H9 (cell line): ENCODE data around the gene BPIFB2. TPM values are rescaled to one million over a fixed set of nuclear protein-coding genes. Genes with fewer than 3 reads are reported as not detected.

Experiments
- DNase-seq: peaks from one replicate; pipeline ENCODE4 v3.0.0-alpha.2; 2017
- H2AFZ ChIP-seq: one replicate; pipeline ENCODE4 v1.6.1; 2013; ENCODE audit warnings: mild to moderate bottlenecking, low read length, control low read depth, moderate library complexity
- H2AK5ac ChIP-seq: 2 replicates; pipeline ENCODE4 v1.6.1; 2013; ENCODE audit warnings: low read length, control low read depth, mixed read lengths; ENCODE audit not compliant: insufficient read length
- H2BK120ac ChIP-seq: one replicate; pipeline ENCODE4 v1.6.1; 2013; ENCODE audit warnings: low read depth, mild to moderate bottlenecking, low read length, control low read depth, inconsistent platforms; ENCODE audit not compliant: poor library complexity, severe bottlenecking
- H2BK12ac ChIP-seq: 2 replicates; pipeline ENCODE4 v1.6.1; 2013; ENCODE audit warnings: low read length, control low read depth, mixed read lengths, low read depth; ENCODE audit not compliant: insufficient read length
- H2BK15ac ChIP-seq: 2 replicates; pipeline ENCODE4 v1.6.1; 2013; ENCODE audit warnings: low read depth, low read length, control low read depth
- H2BK20ac ChIP-seq: one replicate; pipeline ENCODE4 v1.6.1; 2013; ENCODE audit warnings: low read depth, mild to moderate bottlenecking, low read length, control low read depth, inconsistent platforms; ENCODE audit not compliant: poor library complexity, severe bottlenecking
- H2BK5ac ChIP-seq: 2 replicates; pipeline ENCODE4 v1.6.1; 2013; ENCODE audit warnings: low read length, control low read depth, mixed read lengths; ENCODE audit not compliant: insufficient read length
- H3K14ac ChIP-seq: 2 replicates; pipeline ENCODE4 v1.6.1; 2013; ENCODE audit warnings: low read length, control low read depth; ENCODE audit not compliant: insufficient read depth
- H3K18ac ChIP-seq: 2 replicates; pipeline ENCODE4 v1.6.1; 2013; ENCODE audit warnings: low read depth, mild to moderate bottlenecking, mixed read lengths, low read length, control low read depth; ENCODE audit not compliant: insufficient read length
- H3K23ac ChIP-seq: 2 replicates; pipeline ENCODE4 v1.6.1; 2013; ENCODE audit warnings: low read length, control low read depth, mixed read lengths, low read depth; ENCODE audit not compliant: insufficient read length
- H3K23me2 ChIP-seq: 2 replicates; pipeline ENCODE4 v1.6.1; 2013; ENCODE audit warnings: low read depth, mild to moderate bottlenecking, mixed read lengths, low read length, control low read depth; ENCODE audit not compliant: insufficient read length, poor library complexity, severe bottlenecking
- H3K27ac ChIP-seq: 2 replicates; pipeline ENCODE4 v1.5.1; 2013; ENCODE audit warnings: low read length, control low read depth, mixed read lengths, low read depth; ENCODE audit not compliant: insufficient read length
- H3K27me3 ChIP-seq: 2 replicates; pipeline ENCODE4 v1.6.1; 2013; ENCODE audit warnings: low read length, control low read depth, inconsistent platforms; ENCODE audit not compliant: insufficient read depth
- H3K4ac ChIP-seq: 2 replicates; pipeline ENCODE4 v1.6.1; 2013; ENCODE audit warnings: low read depth, mild to moderate bottlenecking, control low read depth, inconsistent platforms, low read length, moderate library complexity
- H3K4me1 ChIP-seq: 2 replicates; pipeline ENCODE4 v1.6.1; 2013; ENCODE audit warnings: low read length, control low read depth, inconsistent platforms; ENCODE audit not compliant: insufficient read depth
- H3K4me2 ChIP-seq: 2 replicates; pipeline ENCODE4 v1.6.1; 2013; ENCODE audit warnings: low read length, control low read depth, mixed read lengths; ENCODE audit not compliant: insufficient read length, insufficient read depth
- H3K56ac ChIP-seq: 2 replicates; pipeline ENCODE4 v1.6.1; 2013; ENCODE audit warnings: low read depth, mild to moderate bottlenecking, mixed read lengths, low read length, control low read depth; ENCODE audit not compliant: insufficient read length
- H3K79me1 ChIP-seq: 2 replicates; pipeline ENCODE4 v1.6.1; 2013; ENCODE audit warnings: low read depth, mild to moderate bottlenecking, moderate library complexity, low read length, control low read depth, inconsistent platforms; ENCODE audit not compliant: insufficient read depth, poor library complexity, severe bottlenecking
- H3K79me2 ChIP-seq: 2 replicates; pipeline ENCODE4 v1.6.1; 2013; ENCODE audit warnings: low read length, control low read depth, inconsistent platforms; ENCODE audit not compliant: insufficient read depth
- H3K9ac ChIP-seq: 2 replicates; pipeline ENCODE4 v1.6.1; 2013; ENCODE audit warnings: low read length, control low read depth, mixed read lengths; ENCODE audit not compliant: insufficient read length; ENCODE audit errors: extremely low read depth
- H3K9me3 ChIP-seq: one replicate; pipeline ENCODE4 v1.6.1; 2013; ENCODE audit warnings: low read depth, low read length, inconsistent platforms; ENCODE audit not compliant: control insufficient read depth
- H3T11ph ChIP-seq: one replicate; pipeline ENCODE4 v1.6.1; 2013; ENCODE audit warnings: mild to moderate bottlenecking, low read length, control low read depth, inconsistent platforms
- H4K20me1 ChIP-seq: one replicate; pipeline ENCODE4 v1.6.1; 2013; ENCODE audit not compliant: control insufficient read depth, insufficient read length, insufficient read depth
- H4K5ac ChIP-seq: 2 replicates; pipeline ENCODE4 v1.6.1; 2013; ENCODE audit warnings: low read depth, mild to moderate bottlenecking, mixed read lengths, low read length, control low read depth; ENCODE audit not compliant: insufficient read length
- H4K8ac ChIP-seq: replicated peaks from 2 replicates; pipeline ENCODE4 v1.6.1; 2013; ENCODE audit warnings: low read length, control low read depth, mixed read lengths, low read depth; ENCODE audit not compliant: insufficient read length
- H4K91ac ChIP-seq: 2 replicates; pipeline ENCODE4 v1.6.1; 2013; ENCODE audit warnings: low read depth, mild to moderate bottlenecking, moderate library complexity, mixed read lengths, low read length, control low read depth; ENCODE audit not compliant: insufficient read length
- H3K27ac Mint-ChIP-seq, 3 experiments: 2 replicates in 2 of 3; 3 replicates in 1 of 3; pipeline ENCODE4 v1.8.0; 2020 to 2021; ENCODE audit warnings: mixed read lengths in 3 of 3, mild to moderate bottlenecking in 1 of 3, moderate library complexity in 1 of 3
- H3K27me3 Mint-ChIP-seq: 2 replicates; pipeline ENCODE4 v1.8.0; 2021; ENCODE audit warnings: low read depth, mild to moderate bottlenecking, moderate library complexity, mixed read lengths
- H3K36me3 Mint-ChIP-seq, 3 experiments: 2 replicates in 2 of 3; 3 replicates in 1 of 3; pipeline ENCODE4 v1.8.0; 2020 to 2021; ENCODE audit warnings: low read depth in 3 of 3, mixed read lengths in 3 of 3; ENCODE audit not compliant: insufficient read depth in 1 of 3
- H3K4me1 Mint-ChIP-seq, 2 experiments: 2 replicates each; pipeline ENCODE4 v1.8.0; 2020; ENCODE audit warnings: mixed read lengths in 2 of 2
- H3K4me3 Mint-ChIP-seq, 2 experiments: 2 replicates in 1 of 2; 3 replicates in 1 of 2; pipeline ENCODE4 v1.8.0; 2020 to 2021; ENCODE audit warnings: mild to moderate bottlenecking in 2 of 2, mixed read lengths in 2 of 2, moderate library complexity in 1 of 2
- H3K9me3 Mint-ChIP-seq, 2 experiments: 2 replicates in 1 of 2; 3 replicates in 1 of 2; pipeline ENCODE4 v1.8.0; 2020; ENCODE audit warnings: mild to moderate bottlenecking in 2 of 2, mixed read lengths in 2 of 2, moderate library complexity in 1 of 2
- CTCF ChIP-seq: fragments of 200-600 bp; sonication (generic); conservative IDR thresholded peaks from 3 replicates; pipeline ENCODE4 v1.8.0; 2021; ENCODE audit warnings: antibody characterized with exemption, mild to moderate bottlenecking
- WGBS: extraction: QIAGEN DNeasy Blood & Tissue Kit; methylation state at CpG from one replicate; pipeline ENCODE4 v1.1.7; 2013; ENCODE audit warnings: missing lambda C conversion rate, low lambda C conversion rate, mixed read lengths; ENCODE audit not compliant: insufficient read length; ENCODE audit errors: extremely low coverage; 5-methylcytosine and 5-hydroxymethylcytosine counted together
- total RNA-seq: library from RNA; stranded (reverse); gene quantifications from 2 replicates; pipeline ENCODE4 v1.2.1, GENCODE V29; 2021

BPIFB2 gene
- total RNA-seq, 1 experiment from 2014 or later, result not detected

GRCh38 chr20:33010133-33010504, 2.6 kb downstream of the BPIFB2 start:
- no peak overlapping the region for H3K4ac ChIP-seq

More at GRCh38 chr20:33010133-33010504, 2.6 kb downstream of the BPIFB2 start:
- no peak overlapping the region for H2BK20ac ChIP-seq
- H3K23ac ChIP-seq, result no peak overlapping the region
- H3K27ac ChIP-seq, result no peak overlapping the region
- no peak overlapping the region for H3K9ac ChIP-seq
- no peaks in the 10 kb centered on the region for H3K79me2 ChIP-seq
- H2BK12ac ChIP-seq, result no peak overlapping the region
- no peak overlapping the region for H3K18ac ChIP-seq
- H3K9me3 Mint-ChIP-seq, result peaks cover 4 to 5% of the 10 kb centered on the region in 2 experiments; a peak in 3 of 5 replicates
- no peak overlapping the region for H3K27ac Mint-ChIP-seq
- H2BK5ac ChIP-seq, result no peak overlapping the region
- no peaks in the 10 kb centered on the region for H4K20me1 ChIP-seq
- no peak overlapping the region for H2BK120ac ChIP-seq
- H3K23me2 ChIP-seq, result no peaks in the 10 kb centered on the region
- DNase-seq, result no peak
- H3K4me1 Mint-ChIP-seq, result peaks cover 13 to 16% of the 10 kb centered on the region in 2 experiments
- peaks cover 3% of the 10 kb centered on the region for H3K27me3 Mint-ChIP-seq
- no peak overlapping the region for H2BK15ac ChIP-seq
- H3K4me1 ChIP-seq, result no peaks in the 10 kb centered on the region
- no peak overlapping the region for H3K56ac ChIP-seq
- peaks cover 0 to 3% (median 0%) of the 10 kb centered on the region in 3 experiments; a peak in 3 of 7 replicates for H3K36me3 Mint-ChIP-seq
- TF ChIP-seq CTCF, result no peak
- H4K91ac ChIP-seq, result no peak overlapping the region
- no peak overlapping the region for H3T11ph ChIP-seq
- no peaks in the 10 kb centered on the region for H3K9me3 ChIP-seq
- H3K4me3 Mint-ChIP-seq, result no peak overlapping the region
- no peaks in the 10 kb centered on the region for H3K79me1 ChIP-seq
- no peak overlapping the region for H2AK5ac ChIP-seq
- no peaks in the 10 kb centered on the region for H3K27me3 ChIP-seq
- H4K5ac ChIP-seq, result no peak overlapping the region
- WGBS, result no CpG with 5 or more reads among the region's 5 CpGs
- H4K8ac ChIP-seq, result no peak overlapping the region
- no peak overlapping the region; the same call in 1 of the 2 replicates for H3K14ac ChIP-seq
- no peak overlapping the region for H2AFZ ChIP-seq
- no peak overlapping the region for H3K4me2 ChIP-seq
